Calu3 (cell line): ENCODE results near the gene C4BPA. TPM values are rescaled to one million over a fixed set of nuclear protein-coding genes. Genes with fewer than 3 reads are reported as not detected.

Experiments
- BruUV-seq: library from RNA; stranded (reverse); fragments of 400-500 nt; replicated peaks from 2 replicates; lab custom pipeline; 2021; lab: Mats Ljungman, UMichigan
- CTCF ChIA-PET: fragments of 300-600 bp; sonication (Branson Sonifier 250); formaldehyde crosslinking; loops from one replicate; lab custom pipeline; 2022; ENCODE audit warnings: antibody characterized with exemption; lab: Charles Lee
- DNase-seq: peaks from one replicate; pipeline ENCODE4 v3.0.0; 2022
- H3K27ac Mint-ChIP-seq: one replicate; pipeline ENCODE4 v1.8.0; 2022; ENCODE audit warnings: mixed read lengths; ENCODE audit not compliant: unreplicated experiment
- H3K27me3 Mint-ChIP-seq: one replicate; pipeline ENCODE4 v1.8.0; 2022; ENCODE audit warnings: mixed read lengths; ENCODE audit not compliant: unreplicated experiment
- H3K36me3 Mint-ChIP-seq: one replicate; pipeline ENCODE4 v1.8.0; 2022; ENCODE audit warnings: mild to moderate bottlenecking, moderate library complexity, mixed read lengths; ENCODE audit not compliant: insufficient read depth, unreplicated experiment
- H3K4me1 Mint-ChIP-seq: one replicate; pipeline ENCODE4 v1.8.0; 2022; ENCODE audit warnings: mild to moderate bottlenecking, low read depth, mixed read lengths; ENCODE audit not compliant: unreplicated experiment
- H3K4me3 Mint-ChIP-seq: one replicate; pipeline ENCODE4 v1.8.0; 2022; ENCODE audit warnings: mild to moderate bottlenecking, low read depth, moderate library complexity, mixed read lengths; ENCODE audit not compliant: unreplicated experiment
- H3K9me3 Mint-ChIP-seq: one replicate; pipeline ENCODE4 v1.8.0; 2022; ENCODE audit warnings: low read depth, mixed read lengths; ENCODE audit not compliant: unreplicated experiment
- CTCF ChIP-seq: fragments of 200-600 bp; IDR thresholded peaks from one replicate; pipeline ENCODE4 v1.8.0; 2022; ENCODE audit warnings: antibody characterized with exemption; ENCODE audit not compliant: unreplicated experiment
- intact Hi-C: fragments of 100-400 bp; cut with micrococcal nuclease; formaldehyde crosslinking; loops from one replicate; pipeline ENCODE4 v1.10.0; 2022; ENCODE audit not compliant: unreplicated experiment
- total RNA-seq: library from RNA; stranded (reverse); gene quantifications from 2 replicates; pipeline ENCODE4 v1.2.3, GENCODE V29; 2022

Gene C4BPA
- total RNA-seq, 1 experiment from 2014 or later: 1.0 TPM

GRCh38 chr1:207191061-207191460, 87.0 kb downstream of the C4BPA start:
- intact Hi-C loops: no loop called here

GRCh38 chr1:207191776-207192175, 87.7 kb downstream of the C4BPA start:
- intact Hi-C loops: no loop called here
- Mint-ChIP-seq H3K4me3 (no peak overlapping the region), H3K36me3 (no peaks in the 10 kb centered on the region), H3K4me1 (peaks cover 11% of the 10 kb centered on the region), H3K27me3 (no peaks in the 10 kb centered on the region), H3K27ac (no peak overlapping the region), H3K9me3 (no peaks in the 10 kb centered on the region)
- BruUV-seq: no TSS peak
- DNase-seq: no peak
- CTCF ChIA-PET: no interaction called here
- no peak for TF ChIP-seq CTCF

More at GRCh38 chr1:207191061-207191460, 87.0 kb downstream of the C4BPA start:
- Mint-ChIP-seq H3K27ac (no peak overlapping the region), H3K9me3 (no peaks in the 10 kb centered on the region), H3K4me1 (peaks cover 11% of the 10 kb centered on the region), H3K4me3 (no peak overlapping the region), H3K27me3 (no peaks in the 10 kb centered on the region), H3K36me3 (no peaks in the 10 kb centered on the region)
- TF ChIP-seq CTCF: no peak
- DNase-seq: no peak
- no TSS peak for BruUV-seq
- CTCF ChIA-PET: interaction anchor here (0.5 kb wide), 1 partner anchor 150 kb away, joined by 4 read pairs; no protein-coding TSS in a partner anchor

- Mint-ChIP-seq H3K36me3 (no peaks in the 10 kb centered on the region), H3K27me3 (no peaks in the 10 kb centered on the region), H3K4me1 (peaks cover 11% of the 10 kb centered on the region), H3K9me3 (peaks cover 4% of the 10 kb centered on the region), H3K27ac (no peak overlapping the region), H3K4me3 (no peak overlapping the region)
- intact Hi-C loops: no loop called here
- CTCF ChIA-PET: interaction anchor here (0.6 kb wide), 1 partner anchor 122 kb away, joined by 3 read pairs; no protein-coding TSS in a partner anchor
- BruUV-seq: no TSS peak
- DNase-seq: no peak
- TF ChIP-seq CTCF: no peak
Observed at GRCh38 chr1:207194197-207194596, 90.2 kb downstream of the C4BPA start.

Other genes starting within 250 kb of the C4BPA start
- not detected in 2 replicates for gene IL20, start 238.6 kb upstream of the C4BPA start, total RNA-seq
- gene IL24, start 206.8 kb upstream of the C4BPA start, total RNA-seq: not detected in 2 replicates
- gene FCMR, start 182.3 kb upstream of the C4BPA start, total RNA-seq: 0.86 and 1.1 TPM in 2 replicates
- gene PIGR, start 157.8 kb upstream of the C4BPA start, total RNA-seq: 250 and 367 TPM in 2 replicates
- gene FCAMR, start 133.8 kb upstream of the C4BPA start, total RNA-seq: not detected in 2 replicates
- 106 and 124 TPM in 2 replicates for gene C1orf116, start 71.5 kb upstream of the C4BPA start, total RNA-seq
- 17.7 and 22.4 TPM in 2 replicates for gene YOD1, start 53.0 kb upstream of the C4BPA start, total RNA-seq
- gene PFKFB2, start 51.0 kb upstream of the C4BPA start, total RNA-seq: 52.0 and 54.4 TPM in 2 replicates
- 7.5 and 10.2 TPM in 2 replicates for gene C4BPB, start 15.4 kb upstream of the C4BPA start, total RNA-seq
- gene CD55, start 217.4 kb downstream of the C4BPA start, total RNA-seq: 106 and 126 TPM in 2 replicates